Mesodermal cell (in vitro differentiated cells): Measurements from ENCODE around the gene CRMP1. TPM values are rescaled to one million over a fixed set of nuclear protein-coding genes. Genes with fewer than 3 reads are reported as not detected.

Experiments used
- H3K27ac ChIP-seq: 2 replicates; pipeline ENCODE4 v1.7.0; 2013; ENCODE audit warnings: mild to moderate bottlenecking, low read depth, low read length, moderate library complexity; ENCODE audit not compliant: severe bottlenecking
- H3K36me3 ChIP-seq: 2 replicates; pipeline ENCODE4 v1.7.1; 2013; ENCODE audit warnings: mild to moderate bottlenecking, low read length, moderate library complexity; ENCODE audit not compliant: control insufficient read depth, insufficient read depth
- H3K4me1 ChIP-seq: one replicate; pipeline ENCODE4 v1.7.1; 2013; ENCODE audit warnings: mild to moderate bottlenecking, low read length; ENCODE audit not compliant: insufficient read depth, control insufficient read depth, poor library complexity, severe bottlenecking
- H3K4me3 ChIP-seq: 2 replicates; pipeline ENCODE4 v1.7.0; 2013; ENCODE audit warnings: low read length, control low read depth, mild to moderate bottlenecking; ENCODE audit not compliant: insufficient read depth, poor library complexity, severe bottlenecking; ENCODE audit errors: extremely low read depth
- H3K9me3 ChIP-seq: 2 replicates; pipeline ENCODE4 v1.7.1; 2013; ENCODE audit warnings: mild to moderate bottlenecking, low read length, moderate library complexity; ENCODE audit not compliant: control insufficient read depth
- WGBS, 2 experiments: methylation state at CpG; one replicate each; pipeline ENCODE4 v1.1.5; 2013; ENCODE audit warnings: missing lambda C conversion rate in 2 of 2; ENCODE audit not compliant: insufficient coverage in 2 of 2; 5-methylcytosine and 5-hydroxymethylcytosine counted together
- polyA plus RNA-seq, 2 experiments: library from polyadenylated mRNA; stranded (reverse); fragments of 50-300 nt; gene quantifications; one replicate each; pipeline ENCODE4 v1.2.3, GENCODE V29; 2013

The CRMP1 gene
- 89.7 TPM for polyA plus RNA-seq (2013, experiment 1 of 2)
- 78.1 TPM for polyA plus RNA-seq (2013, experiment 2 of 2)

- H3K9me3 ChIP-seq: no peaks in the 10 kb centered on the region
- H3K27ac ChIP-seq: no peak within 1 kb of the TSS
- WGBS, 2 experiments: 8 to 11% methylated on average over 30 to 33 of the region's 67 CpGs
- no peaks in the 10 kb centered on the region for H3K4me1 ChIP-seq
- peak within 1 kb of the TSS; percentile 21 for H3K4me3 ChIP-seq
- H3K36me3 ChIP-seq: no peaks in the 10 kb centered on the region
Measured at GRCh38 chr4:5893004-5893580, at the start of gene CRMP1. CRMP1 (minus strand) TSS chr4:5893086; CDS start chr4:5892969, 117 bp downstream.

GRCh38 chr4:5941601-5942000 lies 48.7 kb upstream of the CRMP1 start:
- Histone ChIP-seq H3K4me3 (no peak overlapping the region), H3K36me3 (no peaks in the 10 kb centered on the region), H3K4me1 (peaks cover 15% of the 10 kb centered on the region), H3K27ac (no peak overlapping the region), H3K9me3 (no peaks in the 10 kb centered on the region)
- WGBS, 2 experiments: 75 to 83% methylated on average over 4 of the region's 6 CpGs

GRCh38 chr4:5940470-5941203 lies 47.8 kb upstream of the CRMP1 start:
- Histone ChIP-seq H3K4me3 (no peak overlapping the region), H3K36me3 (no peaks in the 10 kb centered on the region), H3K27ac (no peak overlapping the region), H3K9me3 (no peaks in the 10 kb centered on the region), H3K4me1 (peaks cover 15% of the 10 kb centered on the region)
- WGBS, 2 experiments: 61% methylated on average over 2 of the region's 3 CpGs; no CpG with 5 or more reads in 1 of the 2 experiments

- 85 to 91% methylated on average over 5 to 11 of the region's 16 CpGs for WGBS, 2 experiments
- Histone ChIP-seq H3K4me1 (no peaks in the 10 kb centered on the region), H3K27ac (no peak overlapping the region)
Measured at GRCh38 chr4:5933996-5934831, 41.3 kb upstream of the CRMP1 start.

GRCh38 chr4:5933116-5933515 lies 40.2 kb upstream of the CRMP1 start:
- 60 to 87% methylated on average over 1 to 3 of the region's 4 CpGs for WGBS, 2 experiments
- H3K9me3 ChIP-seq: no peaks in the 10 kb centered on the region
- H3K4me3 ChIP-seq: no peak overlapping the region
- H3K27ac ChIP-seq: no peak overlapping the region
- H3K4me1 ChIP-seq: no peaks in the 10 kb centered on the region
- H3K36me3 ChIP-seq: no peaks in the 10 kb centered on the region

More at GRCh38 chr4:5933996-5934831, 41.3 kb upstream of the CRMP1 start:
- Histone ChIP-seq H3K4me3 (no peak overlapping the region), H3K36me3 (no peaks in the 10 kb centered on the region), H3K9me3 (no peaks in the 10 kb centered on the region)

GRCh38 chr4:5932035-5932568 lies 39.2 kb upstream of the CRMP1 start:
- Histone ChIP-seq H3K4me1 (peaks cover 2% of the 10 kb centered on the region), H3K27ac (no peak overlapping the region), H3K4me3 (no peak overlapping the region), H3K9me3 (no peaks in the 10 kb centered on the region), H3K36me3 (no peaks in the 10 kb centered on the region)
- WGBS, 2 experiments: 82 to 95% methylated on average over 8 to 9 of the region's 12 CpGs

GRCh38 chr4:5931526-5931925 lies 38.6 kb upstream of the CRMP1 start:
- Histone ChIP-seq H3K4me3 (no peak overlapping the region), H3K27ac (no peak overlapping the region), H3K9me3 (no peaks in the 10 kb centered on the region), H3K36me3 (no peaks in the 10 kb centered on the region), H3K4me1 (peaks cover 2% of the 10 kb centered on the region)
- WGBS, 2 experiments: 54 to 57% methylated on average over 7 to 8 of the region's 9 CpGs

GRCh38 chr4:5930876-5931275 lies 38.0 kb upstream of the CRMP1 start:
- Histone ChIP-seq H3K4me1 (peaks cover 2% of the 10 kb centered on the region), H3K27ac (no peak overlapping the region), H3K36me3 (no peaks in the 10 kb centered on the region), H3K9me3 (no peaks in the 10 kb centered on the region), H3K4me3 (no peak overlapping the region)
- WGBS, 2 experiments: 80 to 85% methylated on average over 7 of the region's 7 CpGs

GRCh38 chr4:5930456-5930855 lies 37.6 kb upstream of the CRMP1 start:
- Histone ChIP-seq H3K27ac (no peak overlapping the region), H3K4me1 (peaks cover 2% of the 10 kb centered on the region), H3K9me3 (no peaks in the 10 kb centered on the region), H3K4me3 (no peak overlapping the region), H3K36me3 (no peaks in the 10 kb centered on the region)
- WGBS, 2 experiments: 93 to 98% methylated on average over 6 to 8 of the region's 8 CpGs

GRCh38 chr4:5928844-5929420 lies 36.0 kb upstream of the CRMP1 start:
- H3K27ac ChIP-seq: no peak overlapping the region

More at GRCh38 chr4:5928844-5929420, 36.0 kb upstream of the CRMP1 start:
- Histone ChIP-seq H3K4me1 (peaks cover 2% of the 10 kb centered on the region), H3K9me3 (no peaks in the 10 kb centered on the region), H3K4me3 (no peak overlapping the region), H3K36me3 (no peaks in the 10 kb centered on the region)
- whole genome bisulfite sequencing, 2 experiments: 86 to 88% methylated on average over 8 of the region's 8 CpGs
